HepG2 (cell line): ENCODE data around the gene DIAPH1. TPM values are rescaled to one million over a fixed set of nuclear protein-coding genes. Genes with fewer than 3 reads are reported as not detected.
A peak's percentile ranks its signal among the peaks of the same experiment; 100 is the strongest.

ENCODE experiments used
- GATAD2A ChIP-seq: IDR thresholded peaks from 2 replicates; pipeline ENCODE4 v1.6.1; 2016
- HDAC1 ChIP-seq: sonication (generic); formaldehyde crosslinking; IDR thresholded peaks from 2 replicates; pipeline ENCODE4 v1.5.1; 2020; ENCODE audit warnings: mild to moderate bottlenecking, missing genetic modification reagents
- HOXD1 ChIP-seq: sonication (generic); formaldehyde crosslinking; IDR thresholded peaks from 2 replicates; pipeline ENCODE4 v1.5.0; 2020; ENCODE audit warnings: missing genetic modification reagents
- MAFG ChIP-seq: sonication (generic); formaldehyde crosslinking; IDR thresholded peaks from 2 replicates; pipeline ENCODE4 v1.5.1; 2020; ENCODE audit warnings: mild to moderate bottlenecking, missing genetic modification reagents
- NFYB ChIP-seq: sonication (generic); formaldehyde crosslinking; IDR thresholded peaks from 2 replicates; pipeline ENCODE4 v1.4.0; 2020; ENCODE audit warnings: missing genetic modification reagents
- NONO ChIP-seq, 2 experiments: fragments of 450-650 bp in 1 of 2; sonication (generic) in 1 of 2; formaldehyde crosslinking in 1 of 2; IDR thresholded peaks in 1 of 2; conservative IDR thresholded peaks in 1 of 2; 2 replicates each; pipeline versions ENCODE4 v1.6.1 to v1.8.0; 2017 to 2022; ENCODE audit warnings: mild to moderate bottlenecking in 1 of 2, missing genetic modification reagents in 1 of 2, moderate library complexity in 1 of 2
- PHF8 ChIP-seq: sonication (generic); formaldehyde crosslinking; IDR thresholded peaks from 2 replicates; pipeline ENCODE4 v1.5.0; 2020; ENCODE audit warnings: missing genetic modification reagents
- PRMT3 ChIP-seq: sonication (generic); formaldehyde crosslinking; IDR thresholded peaks from 2 replicates; pipeline ENCODE4 v1.8.1; 2022; ENCODE audit warnings: low read depth, mild to moderate bottlenecking, moderate library complexity, missing genetic modification reagents, borderline replicate concordance
- SOX13 ChIP-seq, 3 experiments: fragments of 450-650 bp in 1 of 3; sonication (generic) in 1 of 3; formaldehyde crosslinking in 1 of 3; IDR thresholded peaks in 2 of 3; conservative IDR thresholded peaks in 1 of 3; 2 replicates each; pipeline versions ENCODE4 v1.5.0 to v1.6.1; 2016 to 2020; ENCODE audit warnings: antibody characterized with exemption in 1 of 3, mild to moderate bottlenecking in 1 of 3, missing compliant biosample characterization in 1 of 3, missing genetic modification reagents in 1 of 3, moderate library complexity in 1 of 3
- SP1 ChIP-seq, 2 experiments: fragments of 450-650 bp in 1 of 2; sonication (generic) in 1 of 2; formaldehyde crosslinking in 1 of 2; IDR thresholded peaks; 2 replicates each; pipeline versions ENCODE4 v1.4.0 to v1.6.1; 2016 to 2020; ENCODE audit warnings: missing genetic modification reagents in 1 of 2
- ZEB1 ChIP-seq: IDR thresholded peaks from 2 replicates; pipeline ENCODE4 v1.6.1; 2012; ENCODE audit warnings: mild to moderate bottlenecking, low read depth, inconsistent platforms; ENCODE audit not compliant: insufficient replicate concordance
- ZNF766 ChIP-seq: sonication (generic); formaldehyde crosslinking; IDR thresholded peaks from 2 replicates; pipeline ENCODE4 v1.5.0; 2020; ENCODE audit warnings: missing genetic modification reagents, borderline replicate concordance
- polyA plus RNA-seq, 8 experiments: library from polyadenylated mRNA; depleted of rRNA in 3 of 8; stranded (reverse) in 7 of 8; unstranded in 1 of 8; fragments of >200 nt; fragmentation: Illumina TruSeq in 4 of 8; extraction: Trizol in 4 of 8; gene quantifications; 2 replicates each; pipeline versions ENCODE4 v1.2.1 to v1.2.3, GENCODE V29; 2011 to 2016; ENCODE audit warnings: low read depth in 4 of 8, missing spikeins in 1 of 8, mixed read lengths in 1 of 8; ENCODE audit not compliant: insufficient read depth in 1 of 8
- total RNA-seq, 5 experiments: library from RNA; depleted of rRNA; stranded (reverse); fragments of >200 nt; fragmentation: Illumina TruSeq; extraction: Trizol; gene quantifications; 2 replicates each; pipeline ENCODE4 v1.2.3, GENCODE V29; 2016; ENCODE audit warnings: low read depth in 1 of 5
- TF ChIP-seq, protein P1 (sequence below): sonication (generic); formaldehyde crosslinking; IDR thresholded peaks from 2 replicates; pipeline ENCODE4 v1.4.0; 2020; ENCODE audit warnings: missing genetic modification reagents, borderline replicate concordance
- TF ChIP-seq, protein P2 (sequence below), 2 experiments: fragments of 450-650 bp in 1 of 2; sonication (generic) in 1 of 2; formaldehyde crosslinking in 1 of 2; IDR thresholded peaks; 2 replicates each; pipeline versions ENCODE4 v1.6.1 to v1.8.0; 2016 to 2022; ENCODE audit warnings: antibody characterized with exemption in 1 of 2, mild to moderate bottlenecking in 1 of 2, missing genetic modification reagents in 1 of 2

The DIAPH1 gene
- total and polyA plus RNA-seq, 2 of the 13 experiments (the other 11 are each of a cell fraction or from before 2014, with no cell fraction given), result 25.1 to 33.9 TPM

DNA sequence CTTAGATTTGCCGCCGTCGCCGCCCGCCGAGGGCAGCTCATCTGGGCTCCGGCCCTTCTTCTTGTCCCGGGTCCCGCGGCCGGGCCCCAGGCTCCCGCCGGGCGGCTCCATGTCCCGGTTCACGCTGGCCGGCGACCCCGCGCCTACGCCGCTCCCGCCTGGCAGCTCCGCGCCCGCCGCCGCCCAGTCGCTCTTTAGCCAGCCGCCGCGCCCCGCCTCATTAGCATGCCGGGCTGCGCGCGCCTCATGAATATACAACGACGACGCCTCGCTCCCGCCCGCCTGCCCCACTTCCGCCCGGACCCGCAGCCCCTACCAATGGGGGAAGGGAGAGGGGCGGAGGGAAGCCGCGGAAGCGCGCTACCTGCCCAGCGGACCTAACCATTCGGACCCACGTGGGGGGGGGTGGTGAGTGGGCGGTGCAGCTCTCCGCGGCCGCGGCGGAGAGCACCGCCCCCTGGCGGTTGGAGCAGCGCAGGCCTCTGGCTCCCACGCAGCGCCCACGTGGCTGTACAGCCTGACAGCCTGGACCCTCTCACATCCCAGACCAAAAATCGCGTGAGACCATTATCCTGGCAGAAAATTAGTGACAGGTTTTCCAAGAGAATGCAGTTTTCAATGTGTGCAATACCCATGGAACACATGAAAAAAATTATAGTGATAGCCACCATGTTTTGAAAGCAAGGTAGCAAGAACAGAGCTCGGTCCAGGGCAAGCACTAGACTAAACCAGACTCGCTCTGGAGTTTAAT lies at the start of gene DIAPH1 (continued):
- TF ChIP-seq HDAC1 (peak; percentile 93), GATAD2A (peak; percentile 70), ZNF766 (CRISPR knock-in tag) (0 out of 2 replicates have a peak, but pooled peaks have one; percentile 57), SOX13 (IDR thresholded peaks at IDR 0.05) (no peak), SOX13 (CRISPR knock-in tag; conservative IDR thresholded peaks at IDR 0.05 in 1 of 2, IDR thresholded peaks at IDR 0.05 in 1 of 2) (peak in 1 of 2 experiments; percentile 56; a peak in 2 of 4 replicates), ZEB1 (peak; percentile 47), PHF8 (CRISPR knock-in tag) (peak; percentile 55), PRMT3 (CRISPR knock-in tag) (no peak), HOXD1 (CRISPR knock-in tag) (peak; percentile 89), SP1 (IDR thresholded peaks at IDR 0.05) (no peak), SP1 (CRISPR knock-in tag; IDR thresholded peaks at IDR 0.05) (peak; percentile 91), MAFG (CRISPR knock-in tag) (no peak), NFYB (CRISPR knock-in tag) (peak; percentile 68), NONO (IDR thresholded peaks at IDR 0.05) (no peak), NONO (CRISPR knock-in tag; conservative IDR thresholded peaks at IDR 0.05) (peak; percentile 94)
- TF ChIP-seq, protein P1, sequence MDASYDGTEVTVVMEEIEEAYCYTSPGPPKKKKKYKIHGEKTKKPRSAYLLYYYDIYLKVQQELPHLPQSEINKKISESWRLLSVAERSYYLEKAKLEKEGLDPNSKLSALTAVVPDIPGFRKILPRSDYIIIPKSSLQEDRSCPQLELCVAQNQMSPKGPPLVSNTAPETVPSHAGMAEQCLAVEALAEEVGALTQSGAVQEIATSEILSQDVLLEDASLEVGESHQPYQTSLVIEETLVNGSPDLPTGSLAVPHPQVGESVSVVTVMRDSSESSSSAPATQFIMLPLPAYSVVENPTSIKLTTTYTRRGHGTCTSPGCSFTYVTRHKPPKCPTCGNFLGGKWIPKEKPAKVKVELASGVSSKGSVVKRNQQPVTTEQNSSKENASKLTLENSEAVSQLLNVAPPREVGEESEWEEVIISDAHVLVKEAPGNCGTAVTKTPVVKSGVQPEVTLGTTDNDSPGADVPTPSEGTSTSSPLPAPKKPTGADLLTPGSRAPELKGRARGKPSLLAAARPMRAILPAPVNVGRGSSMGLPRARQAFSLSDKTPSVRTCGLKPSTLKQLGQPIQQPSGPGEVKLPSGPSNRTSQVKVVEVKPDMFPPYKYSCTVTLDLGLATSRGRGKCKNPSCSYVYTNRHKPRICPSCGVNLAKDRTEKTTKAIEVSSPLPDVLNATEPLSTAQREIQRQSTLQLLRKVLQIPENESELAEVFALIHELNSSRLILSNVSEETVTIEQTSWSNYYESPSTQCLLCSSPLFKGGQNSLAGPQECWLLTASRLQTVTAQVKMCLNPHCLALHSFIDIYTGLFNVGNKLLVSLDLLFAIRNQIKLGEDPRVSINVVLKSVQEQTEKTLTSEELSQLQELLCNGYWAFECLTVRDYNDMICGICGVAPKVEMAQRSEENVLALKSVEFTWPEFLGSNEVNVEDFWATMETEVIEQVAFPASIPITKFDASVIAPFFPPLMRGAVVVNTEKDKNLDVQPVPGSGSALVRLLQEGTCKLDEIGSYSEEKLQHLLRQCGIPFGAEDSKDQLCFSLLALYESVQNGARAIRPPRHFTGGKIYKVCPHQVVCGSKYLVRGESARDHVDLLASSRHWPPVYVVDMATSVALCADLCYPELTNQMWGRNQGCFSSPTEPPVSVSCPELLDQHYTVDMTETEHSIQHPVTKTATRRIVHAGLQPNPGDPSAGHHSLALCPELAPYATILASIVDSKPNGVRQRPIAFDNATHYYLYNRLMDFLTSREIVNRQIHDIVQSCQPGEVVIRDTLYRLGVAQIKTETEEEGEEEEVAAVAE (CRISPR knock-in tag), result peak; percentile 43; the same call in 1 of the 2 replicates
- TF ChIP-seq, protein P2, sequence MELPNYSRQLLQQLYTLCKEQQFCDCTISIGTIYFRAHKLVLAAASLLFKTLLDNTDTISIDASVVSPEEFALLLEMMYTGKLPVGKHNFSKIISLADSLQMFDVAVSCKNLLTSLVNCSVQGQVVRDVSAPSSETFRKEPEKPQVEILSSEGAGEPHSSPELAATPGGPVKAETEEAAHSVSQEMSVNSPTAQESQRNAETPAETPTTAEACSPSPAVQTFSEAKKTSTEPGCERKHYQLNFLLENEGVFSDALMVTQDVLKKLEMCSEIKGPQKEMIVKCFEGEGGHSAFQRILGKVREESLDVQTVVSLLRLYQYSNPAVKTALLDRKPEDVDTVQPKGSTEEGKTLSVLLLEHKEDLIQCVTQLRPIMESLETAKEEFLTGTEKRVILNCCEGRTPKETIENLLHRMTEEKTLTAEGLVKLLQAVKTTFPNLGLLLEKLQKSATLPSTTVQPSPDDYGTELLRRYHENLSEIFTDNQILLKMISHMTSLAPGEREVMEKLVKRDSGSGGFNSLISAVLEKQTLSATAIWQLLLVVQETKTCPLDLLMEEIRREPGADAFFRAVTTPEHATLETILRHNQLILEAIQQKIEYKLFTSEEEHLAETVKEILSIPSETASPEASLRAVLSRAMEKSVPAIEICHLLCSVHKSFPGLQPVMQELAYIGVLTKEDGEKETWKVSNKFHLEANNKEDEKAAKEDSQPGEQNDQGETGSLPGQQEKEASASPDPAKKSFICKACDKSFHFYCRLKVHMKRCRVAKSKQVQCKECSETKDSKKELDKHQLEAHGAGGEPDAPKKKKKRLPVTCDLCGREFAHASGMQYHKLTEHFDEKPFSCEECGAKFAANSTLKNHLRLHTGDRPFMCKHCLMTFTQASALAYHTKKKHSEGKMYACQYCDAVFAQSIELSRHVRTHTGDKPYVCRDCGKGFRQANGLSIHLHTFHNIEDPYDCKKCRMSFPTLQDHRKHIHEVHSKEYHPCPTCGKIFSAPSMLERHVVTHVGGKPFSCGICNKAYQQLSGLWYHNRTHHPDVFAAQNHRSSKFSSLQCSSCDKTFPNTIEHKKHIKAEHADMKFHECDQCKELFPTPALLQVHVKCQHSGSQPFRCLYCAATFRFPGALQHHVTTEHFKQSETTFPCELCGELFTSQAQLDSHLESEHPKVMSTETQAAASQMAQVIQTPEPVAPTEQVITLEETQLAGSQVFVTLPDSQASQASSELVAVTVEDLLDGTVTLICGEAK (IDR thresholded peaks at IDR 0.05), result no peak
- TF ChIP-seq, protein P2 (CRISPR knock-in tag; IDR thresholded peaks at IDR 0.05), result peak; percentile 51; the same call in 1 of the 2 replicates
